GM21381 (cell line): ENCODE results near the gene ZDHHC8.

ENCODE experiments used
- ATAC-seq: cut with Tn5 transposase; IDR thresholded peaks from one replicate; pipeline ENCODE4 v1.9.1; 2021; ENCODE audit warnings: mild to moderate bottlenecking, moderate library complexity; ENCODE audit not compliant: unreplicated experiment

ZDHHC8 gene

GRCh38 chr22:20113551-20114310 lies 17.9 kb upstream of the ZDHHC8 start:
- no peak for ATAC-seq

- ATAC-seq = no peak
Observed at GRCh38 chr22:20114506-20115475, 16.8 kb upstream of the ZDHHC8 start.

- no peak for ATAC-seq
Observed at GRCh38 chr22:20115691-20116375, 15.8 kb upstream of the ZDHHC8 start, which contains the start of gene RANBP1. Gene RANBP1 (plus strand): TSS chr22:20116104. CDS start chr22:20116185, 81 bp downstream.

GRCh38 chr22:20116376-20116950 lies 15.1 kb upstream of the ZDHHC8 start:
- no peak for ATAC-seq

- peak; percentile 73 for ATAC-seq
Observed at GRCh38 chr22:20116951-20117632, 14.5 kb upstream of the ZDHHC8 start, which contains the start of gene TRMT2A. Gene TRMT2A (minus strand): TSS chr22:20117226. CDS start chr22:20116906, 320 bp downstream.

GRCh38 chr22:20117633-20118299 lies 13.8 kb upstream of the ZDHHC8 start:
- ATAC-seq = peak; percentile 17

GRCh38 chr22:20118300-20119020 lies 13.1 kb upstream of the ZDHHC8 start:
- no peak for ATAC-seq

- no peak for ATAC-seq
Observed at GRCh38 chr22:20121856-20122415, 9.7 kb upstream of the ZDHHC8 start.

- ATAC-seq = no peak
Observed at GRCh38 chr22:20123366-20124082, 8.1 kb upstream of the ZDHHC8 start.

GRCh38 chr22:20124083-20124787 lies 7.4 kb upstream of the ZDHHC8 start:
- no peak for ATAC-seq

GRCh38 chr22:20125201-20126174 lies 6.1 kb upstream of the ZDHHC8 start:
- ATAC-seq = no peak

- ATAC-seq = no peak
Observed at GRCh38 chr22:20126284-20127029, 5.1 kb upstream of the ZDHHC8 start.

GRCh38 chr22:20127318-20127868 lies 4.2 kb upstream of the ZDHHC8 start:
- ATAC-seq = no peak

- no peak for ATAC-seq
Observed at GRCh38 chr22:20127869-20128618, 3.6 kb upstream of the ZDHHC8 start.

GRCh38 chr22:20128619-20128901 lies 3.0 kb upstream of the ZDHHC8 start:
- ATAC-seq = no peak
